Small intestine (tissue), 7 donors: ENCODE data around the gene ANAPC5. TPM values are rescaled to one million over a fixed set of nuclear protein-coding genes. Genes with fewer than 3 reads are reported as not detected.

Experiments
- DNase-seq, 2 donors: peaks; one replicate each; pipeline versions ENCODE4 v3.0.0 to v3.0.0-alpha.2; 2013
- FAIRE-seq: peaks from 2 replicates; lab custom pipeline; 2012; peaks lifted over from hg19 to GRCh38; lab: Jason Lieb, UNC
- H3K27ac ChIP-seq, 3 donors: one replicate each; pipeline ENCODE4 v1.5.1; 2013; ENCODE audit warnings: low read length in 2 of 3, mild to moderate bottlenecking in 2 of 3, control low read depth in 1 of 3, inconsistent platforms in 1 of 3, low read depth in 1 of 3, moderate library complexity in 1 of 3
- H3K27me3 ChIP-seq, 3 donors: one replicate each; pipeline ENCODE4 v1.6.1; 2013; ENCODE audit warnings: low read length in 3 of 3, inconsistent platforms in 1 of 3; ENCODE audit not compliant: control insufficient read depth in 3 of 3, insufficient read depth in 3 of 3
- H3K36me3 ChIP-seq, 3 donors: one replicate each; pipeline ENCODE4 v1.6.1; 2013; ENCODE audit warnings: low read length in 3 of 3, inconsistent platforms in 1 of 3, low read depth in 1 of 3, mild to moderate bottlenecking in 1 of 3, moderate library complexity in 1 of 3; ENCODE audit not compliant: control insufficient read depth in 3 of 3, insufficient read depth in 2 of 3
- H3K4me1 ChIP-seq, 3 donors: one replicate each; pipeline ENCODE4 v1.6.1; 2013; ENCODE audit warnings: low read length in 2 of 3, inconsistent platforms in 1 of 3, low read depth in 1 of 3, mild to moderate bottlenecking in 1 of 3, moderate library complexity in 1 of 3; ENCODE audit not compliant: control insufficient read depth in 3 of 3, insufficient read depth in 2 of 3
- H3K4me3 ChIP-seq, 3 donors: one replicate each; pipeline ENCODE4 v1.5.1; 2013; ENCODE audit warnings: low read length in 3 of 3, control low read depth in 1 of 3, inconsistent platforms in 1 of 3, low read depth in 1 of 3, mild to moderate bottlenecking in 1 of 3, moderate library complexity in 1 of 3
- H3K9me3 ChIP-seq, 2 donors: one replicate each; pipeline ENCODE4 v1.6.1; 2013; ENCODE audit warnings: low read depth in 1 of 2, low read length in 1 of 2; ENCODE audit not compliant: control insufficient read depth in 2 of 2, insufficient read depth in 1 of 2
- WGBS, 3 donors: extraction: QIAGEN DNeasy Blood & Tissue Kit; methylation state at CpG; one replicate each; pipeline ENCODE4 v1.1.7; 2013; 5-methylcytosine and 5-hydroxymethylcytosine counted together
- polyA plus RNA-seq, 4 donors: library from polyadenylated mRNA; stranded (reverse) in 3 of 4; unstranded in 1 of 4; fragments of 200-250 nt in 3 of 4; fragments of 120-200 nt in 1 of 4; gene quantifications; one replicate each; pipeline versions ENCODE4 v1.2.1 to v1.2.3, GENCODE V29; 2013
- donor health status: healthy with polysubstance abuse.
- donor health status: control.
- donor health status: control.
- donor health status: Bipolar disorder and iron deficiency.
- donor health status: healthy.

Gene ANAPC5
- polyA plus RNA-seq, 4 donors: 65.4 to 135 (median 79.4) TPM

DNA sequence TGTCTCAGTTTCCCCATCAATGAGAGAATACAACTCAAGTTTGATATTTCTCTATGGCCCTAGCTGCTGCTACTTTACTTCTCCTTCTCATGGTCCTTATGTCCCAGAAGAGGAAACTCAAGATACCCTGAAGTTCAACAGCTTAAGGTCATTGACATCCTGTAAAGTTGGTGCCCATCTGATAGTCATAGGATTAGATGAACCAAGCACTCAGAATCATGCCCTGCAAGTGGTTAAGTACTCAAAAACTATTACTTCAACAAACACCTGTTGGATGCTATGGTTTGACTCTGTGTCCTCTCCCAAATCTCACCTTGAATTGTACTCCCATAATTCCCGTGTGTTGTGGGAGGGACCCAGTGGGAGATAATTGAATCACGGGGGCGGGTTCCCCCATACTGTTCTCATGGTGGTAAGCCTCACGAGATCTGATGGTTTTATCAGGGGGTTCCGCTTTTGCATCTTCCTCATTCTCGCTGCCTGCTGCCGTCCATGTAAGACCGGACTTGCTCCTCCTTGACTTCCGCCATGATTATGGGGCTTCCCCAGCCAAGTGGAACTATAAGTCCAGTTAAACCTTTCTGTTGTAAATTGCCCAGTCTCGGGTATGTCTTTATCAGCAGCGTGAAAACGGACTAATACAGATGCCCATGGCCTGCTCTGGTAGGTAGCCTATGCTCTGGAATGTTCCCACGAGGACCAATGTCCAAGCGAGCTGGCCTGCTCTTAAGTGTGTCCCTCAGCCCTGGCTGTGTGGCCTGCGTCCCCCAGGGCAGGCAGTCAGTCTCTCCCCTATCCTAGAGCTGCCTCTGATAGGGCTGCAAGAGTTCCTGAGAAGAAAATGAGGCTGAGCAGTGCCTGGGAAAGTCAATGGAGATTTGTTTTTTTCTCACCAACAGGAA is 73.8 kb downstream of the ANAPC5 start:
- 91 to 95% (median 92%) methylated on average over 15 of the region's 15 CpGs for WGBS, 3 donors
- no peak for DNase-seq
- Histone ChIP-seq H3K27me3 (no peaks in the 10 kb centered on the region), H3K27ac (peak overlapping the region in 1 of 3 donors; percentile 6), H3K4me1 (no peaks in the 10 kb centered on the region), H3K36me3 (peaks cover 5 to 65% (median 5%) of the 10 kb centered on the region in 3 donors), H3K4me3 (no peak overlapping the region), H3K9me3 (no peaks in the 10 kb centered on the region)
- FAIRE-seq: no peak

DNA sequence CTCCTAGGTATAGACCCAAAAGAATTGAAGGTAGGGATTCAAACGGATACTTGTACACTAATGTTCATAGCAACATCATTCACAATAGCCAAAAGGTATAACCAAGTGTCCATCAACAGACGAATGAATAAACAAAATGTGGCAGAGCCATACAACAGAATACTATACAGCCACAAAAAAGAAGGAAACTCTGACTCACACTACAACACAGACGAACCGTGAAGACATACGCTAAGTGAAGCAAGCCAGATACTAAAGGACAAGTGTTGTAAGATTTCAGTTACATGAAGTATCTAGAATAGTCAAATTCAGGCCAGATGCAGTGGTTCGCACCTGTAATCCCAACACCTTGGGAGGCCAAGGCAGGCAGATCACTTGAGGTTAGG is 74.8 kb downstream of the ANAPC5 start:
- no peaks in the 10 kb centered on the region for H3K27me3 ChIP-seq
- DNase-seq (no peak), FAIRE-seq (no peak)
- no peaks in the 10 kb centered on the region for H3K9me3 ChIP-seq
- peaks cover 5 to 66% (median 7%) of the 10 kb centered on the region in 3 donors for H3K36me3 ChIP-seq
- 78 to 96% (median 90%) methylated on average over 6 of the region's 6 CpGs for WGBS, 3 donors
- H3K4me1 ChIP-seq: no peaks in the 10 kb centered on the region
- no peak overlapping the region for H3K4me3 ChIP-seq
- no peak overlapping the region for H3K27ac ChIP-seq

DNA sequence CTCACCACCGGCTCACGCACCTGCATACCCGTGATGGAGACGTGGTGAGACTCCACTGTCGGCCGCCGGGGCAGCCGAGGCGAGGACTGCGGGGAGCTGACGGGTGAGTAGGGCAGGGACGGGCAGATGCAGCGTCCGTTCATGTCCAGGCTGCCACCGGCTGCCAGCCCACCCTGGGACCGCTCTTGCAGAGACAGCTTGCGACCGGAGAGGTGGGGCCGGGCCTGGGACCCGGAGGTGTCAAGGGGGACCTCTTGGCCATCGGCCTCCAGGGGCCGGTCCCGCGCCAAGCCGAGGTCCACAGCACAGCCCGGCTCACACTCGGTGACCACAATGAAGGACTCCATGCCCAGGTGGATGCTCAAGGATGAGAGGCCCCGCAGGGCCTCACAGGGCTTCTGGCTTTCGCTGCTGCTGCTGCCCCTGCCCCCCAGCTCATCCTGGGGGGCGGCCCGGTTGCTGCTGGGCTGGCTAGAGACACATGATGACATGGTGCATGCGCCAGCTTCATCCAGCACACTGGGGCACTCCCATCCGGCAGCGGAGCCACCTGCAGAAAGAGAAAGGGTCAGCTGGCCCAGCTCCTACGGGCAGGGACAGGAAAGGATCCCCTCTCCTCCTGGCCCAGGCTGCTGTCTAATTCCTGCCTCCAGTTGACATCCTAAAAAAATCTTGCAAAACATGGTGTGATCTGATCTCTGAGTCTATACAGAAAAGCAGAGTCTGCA is 78.0 kb downstream of the ANAPC5 start:
- Histone ChIP-seq H3K4me1 (no peaks in the 10 kb centered on the region), H3K27ac (no peak overlapping the region), H3K27me3 (no peaks in the 10 kb centered on the region), H3K9me3 (no peaks in the 10 kb centered on the region), H3K36me3 (peaks cover 8 to 70% (median 11%) of the 10 kb centered on the region in 3 donors), H3K4me3 (no peak overlapping the region)
- WGBS, 3 donors: 96 to 98% (median 98%) methylated on average over 34 to 35 of the region's 35 CpGs
- FAIRE-seq (no peak), DNase-seq (no peak)

DNA sequence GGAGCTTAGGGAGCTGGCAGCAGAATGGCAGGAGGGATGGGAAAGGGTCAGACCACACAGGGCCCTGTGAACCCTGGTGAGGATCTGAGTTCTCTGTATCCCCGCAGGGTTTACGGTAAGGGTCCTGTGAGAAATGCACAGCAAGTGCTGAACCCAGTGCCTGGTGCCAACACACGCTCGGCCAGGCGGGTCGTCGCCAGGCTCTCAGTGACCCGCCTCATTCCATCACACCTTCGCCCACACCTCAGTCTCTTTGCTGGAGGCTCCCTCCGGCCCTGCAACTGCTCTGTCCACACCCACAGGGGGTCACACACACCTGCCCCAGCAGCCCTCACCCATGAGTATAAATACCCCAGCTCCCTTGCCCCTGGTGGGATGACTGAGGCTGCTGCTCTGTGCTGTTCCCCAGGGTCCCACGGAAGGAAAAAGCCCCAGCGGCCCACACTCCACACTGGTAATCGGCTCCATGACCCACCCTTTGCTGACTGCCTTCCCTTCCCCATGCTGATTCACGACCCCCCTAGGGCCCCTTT is 78.8 kb downstream of the ANAPC5 start:
- Histone ChIP-seq H3K9me3 (no peaks in the 10 kb centered on the region), H3K36me3 (peaks cover 15 to 69% (median 15%) of the 10 kb centered on the region in 3 donors), H3K4me3 (no peak overlapping the region), H3K27me3 (no peaks in the 10 kb centered on the region), H3K27ac (no peak overlapping the region), H3K4me1 (no peaks in the 10 kb centered on the region)
- no peak for DNase-seq
- WGBS, 3 donors: 94 to 96% (median 95%) methylated on average over 12 to 14 of the region's 14 CpGs
- FAIRE-seq: no peak

DNA sequence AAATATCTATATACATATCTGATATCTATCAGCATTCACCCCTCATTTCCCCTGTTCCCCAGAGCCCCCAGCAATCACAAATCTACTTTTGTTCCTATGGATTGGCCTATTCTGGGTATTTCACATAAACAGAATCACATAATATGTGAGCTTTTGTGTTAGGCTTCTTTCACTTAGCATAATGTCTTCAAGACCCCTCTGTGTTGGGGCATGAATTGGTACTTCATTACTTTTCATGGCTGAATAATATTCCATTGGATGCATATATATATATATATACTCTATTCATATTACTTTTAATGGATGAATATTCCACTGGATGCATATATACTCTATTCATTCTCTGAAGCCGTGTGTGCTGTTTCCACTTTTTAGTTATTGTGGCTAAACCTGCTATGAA is 84.4 kb downstream of the ANAPC5 start:
- Histone ChIP-seq H3K36me3 (peaks cover 11 to 81% (median 16%) of the 10 kb centered on the region in 3 donors), H3K27ac (no peak overlapping the region), H3K4me1 (no peaks in the 10 kb centered on the region), H3K27me3 (no peaks in the 10 kb centered on the region), H3K4me3 (no peak overlapping the region), H3K9me3 (no peaks in the 10 kb centered on the region)
- FAIRE-seq: no peak
- DNase-seq: no peak
- WGBS, 3 donors: 95 to 100% (median 97%) methylated on average over 1 of the region's 1 CpG

DNA sequence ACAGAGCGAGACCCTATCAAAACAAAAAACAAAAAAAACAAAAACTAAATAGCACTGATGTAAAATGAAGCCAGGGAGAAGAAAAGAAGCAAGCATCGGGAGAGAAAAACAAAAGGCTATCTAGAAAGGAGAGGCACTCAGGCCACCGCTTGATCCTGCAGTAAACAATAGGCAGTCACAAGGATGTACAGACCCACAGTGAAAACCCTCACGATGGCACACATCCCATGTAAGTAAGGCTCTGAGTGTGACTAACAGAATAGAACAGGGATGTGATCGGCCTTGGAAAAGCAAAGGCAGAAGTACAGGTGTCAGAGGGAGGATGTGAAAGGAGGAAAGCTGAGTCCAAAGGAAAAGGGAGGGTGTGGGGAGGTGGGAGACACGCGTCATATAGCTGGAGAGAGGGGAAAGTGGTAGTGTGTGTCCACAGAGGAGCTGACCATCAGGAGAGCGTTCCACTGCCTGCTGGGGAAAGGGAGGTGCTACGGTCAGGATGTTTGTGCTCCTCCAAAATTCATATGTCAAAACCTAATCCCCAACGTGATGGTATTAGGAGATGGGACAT is 87.2 kb downstream of the ANAPC5 start:
- H3K27me3 ChIP-seq: no peaks in the 10 kb centered on the region
- H3K27ac ChIP-seq: no peak overlapping the region
- no peak overlapping the region for H3K4me3 ChIP-seq
- peaks cover 14 to 89% (median 22%) of the 10 kb centered on the region in 3 donors for H3K36me3 ChIP-seq
- no peaks in the 10 kb centered on the region for H3K4me1 ChIP-seq
- no peaks in the 10 kb centered on the region for H3K9me3 ChIP-seq
- DNase-seq (no peak), FAIRE-seq (no peak)
- 92 to 94% (median 92%) methylated on average over 10 of the region's 10 CpGs for WGBS, 3 donors

DNA sequence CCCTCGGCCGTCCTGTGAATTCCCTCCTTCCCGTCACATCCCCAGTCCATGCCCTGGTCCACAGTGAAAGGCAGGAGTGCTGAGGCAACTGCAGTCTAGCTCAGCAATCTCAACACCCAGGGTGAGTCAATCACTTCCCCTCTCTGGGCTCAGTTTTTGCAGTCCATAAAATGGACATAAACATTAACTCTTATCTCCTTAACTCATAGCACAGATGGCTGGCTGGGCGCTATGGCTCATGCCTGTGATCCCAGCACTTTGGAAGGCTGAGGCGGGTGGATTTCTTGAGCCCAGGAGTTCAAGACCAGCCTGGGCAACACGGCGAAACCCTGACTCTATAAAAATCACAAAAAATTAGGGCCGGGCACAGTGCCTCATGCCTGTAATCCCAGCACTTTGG is 88.1 kb downstream of the ANAPC5 start:
- 92 to 93% (median 92%) methylated on average over 8 of the region's 8 CpGs for WGBS, 3 donors

More for the DNA sequence above, 88.1 kb downstream of the ANAPC5 start:
- H3K36me3 ChIP-seq: peaks cover 15 to 87% (median 20%) of the 10 kb centered on the region in 3 donors
- no peak overlapping the region for H3K27ac ChIP-seq
- no peaks in the 10 kb centered on the region for H3K4me1 ChIP-seq
- DNase-seq: no peak
- no peak overlapping the region for H3K4me3 ChIP-seq
- H3K27me3 ChIP-seq: no peaks in the 10 kb centered on the region
- FAIRE-seq: no peak
- no peaks in the 10 kb centered on the region for H3K9me3 ChIP-seq
